HepG2 (cell line): Measurements from ENCODE around the gene TTC6. TPM values are rescaled to one million over a fixed set of nuclear protein-coding genes. Genes with fewer than 3 reads are reported as not detected.

Source experiments
- E2F1 ChIP-seq: sonication (generic); formaldehyde crosslinking; IDR thresholded peaks from 2 replicates; pipeline ENCODE4 v1.5.0; 2020; ENCODE audit warnings: missing genetic modification reagents
- ETV5 ChIP-seq: IDR thresholded peaks from 2 replicates; pipeline ENCODE4 v1.6.1; 2018; ENCODE audit warnings: missing biosample characterization, missing genetic modification reagents, inconsistent platforms, borderline replicate concordance
- FOXA1 ChIP-seq, 2 experiments: fragments of 450-650 bp in 1 of 2; sonication (generic) in 1 of 2; formaldehyde crosslinking in 1 of 2; IDR thresholded peaks; 2 replicates each; pipeline versions ENCODE4 v1.4.0 to v1.6.1; 2016 to 2020; ENCODE audit warnings: missing genetic modification reagents in 1 of 2
- HNRNPLL ChIP-seq: fragments of 200-400 bp; formaldehyde crosslinking; IDR thresholded peaks from 2 replicates; pipeline ENCODE4 v1.6.1; 2017; ENCODE audit warnings: mild to moderate bottlenecking, low read depth, low read length; ENCODE audit not compliant: poor library complexity, severe bottlenecking
- JUNB ChIP-seq: sonication (generic); formaldehyde crosslinking; IDR thresholded peaks from 2 replicates; pipeline ENCODE4 v1.8.0; 2022; ENCODE audit warnings: missing genetic modification reagents, mild to moderate bottlenecking, borderline replicate concordance
- MAFG ChIP-seq: sonication (generic); formaldehyde crosslinking; IDR thresholded peaks from 2 replicates; pipeline ENCODE4 v1.5.1; 2020; ENCODE audit warnings: mild to moderate bottlenecking, missing genetic modification reagents
- MED13 ChIP-seq: sonication (generic); formaldehyde crosslinking; IDR thresholded peaks from 2 replicates; pipeline ENCODE4 v1.5.0; 2020; ENCODE audit warnings: missing genetic modification reagents
- MIER3 ChIP-seq: IDR thresholded peaks from 2 replicates; pipeline ENCODE4 v1.6.1; 2016; ENCODE audit warnings: missing compliant biosample characterization, borderline replicate concordance
- PHB2 ChIP-seq: fragments of 450-650 bp; IDR thresholded peaks from 2 replicates; pipeline ENCODE4 v1.6.1; 2018; ENCODE audit not compliant: partially characterized antibody
- REPIN1 ChIP-seq: sonication (generic); formaldehyde crosslinking; IDR thresholded peaks from 2 replicates; pipeline ENCODE4 v1.8.0; 2022; ENCODE audit warnings: missing genetic modification reagents, low read depth, mild to moderate bottlenecking, borderline replicate concordance
- RFX3 ChIP-seq: IDR thresholded peaks from 2 replicates; pipeline ENCODE4 v1.6.1; 2016; ENCODE audit warnings: missing biosample characterization, missing genetic modification reagents
- RXRA ChIP-seq: sonication (generic); formaldehyde crosslinking; IDR thresholded peaks from 2 replicates; pipeline ENCODE4 v1.5.1; 2020; ENCODE audit warnings: missing genetic modification reagents
- SMARCE1 ChIP-seq: fragments of 450-650 bp; IDR thresholded peaks from 2 replicates; pipeline ENCODE4 v1.6.1; 2017; ENCODE audit warnings: borderline replicate concordance
- SOX5 ChIP-seq: IDR thresholded peaks from 2 replicates; pipeline ENCODE4 v1.6.1; 2016; ENCODE audit warnings: borderline replicate concordance
- TEAD2 ChIP-seq: sonication (generic); formaldehyde crosslinking; IDR thresholded peaks from 2 replicates; pipeline ENCODE4 v1.9.0; 2021; ENCODE audit warnings: missing genetic modification reagents
- THRA ChIP-seq: sonication (generic); formaldehyde crosslinking; IDR thresholded peaks from 2 replicates; pipeline ENCODE4 v1.4.0; 2020; ENCODE audit warnings: missing genetic modification reagents, borderline replicate concordance
- U2AF1 ChIP-seq: fragments of 200-400 bp; formaldehyde crosslinking; optimal IDR thresholded peaks from 2 replicates; pipeline ENCODE3; 2017; ENCODE audit warnings: mild to moderate bottlenecking, low read depth, low read length
- XRCC5 ChIP-seq: fragments of 200-400 bp; formaldehyde crosslinking; optimal IDR thresholded peaks from 2 replicates; pipeline ENCODE3; 2017; ENCODE audit warnings: mild to moderate bottlenecking, low read length
- ZFX ChIP-seq: sonication (generic); formaldehyde crosslinking; IDR thresholded peaks from 2 replicates; pipeline ENCODE4 v1.4.0; 2020; ENCODE audit warnings: mild to moderate bottlenecking, low read depth, missing genetic modification reagents, moderate library complexity
- ZNF3 ChIP-seq: IDR thresholded peaks from 2 replicates; pipeline ENCODE4 v1.7.0; 2017; ENCODE audit warnings: inconsistent platforms
- ZNF382 ChIP-seq: sonication (generic); formaldehyde crosslinking; IDR thresholded peaks from 2 replicates; pipeline ENCODE4 v1.5.0; 2020; ENCODE audit warnings: missing genetic modification reagents, mild to moderate bottlenecking, borderline replicate concordance
- ZNF577 ChIP-seq: sonication (generic); formaldehyde crosslinking; IDR thresholded peaks from 2 replicates; pipeline ENCODE4 v1.4.0; 2020; ENCODE audit warnings: mild to moderate bottlenecking, low read depth, missing genetic modification reagents, borderline replicate concordance
- ZNF652 ChIP-seq: IDR thresholded peaks from 2 replicates; pipeline ENCODE4 v1.6.1; 2016; ENCODE audit warnings: low read depth, borderline replicate concordance
- ZNF766 ChIP-seq: sonication (generic); formaldehyde crosslinking; IDR thresholded peaks from 2 replicates; pipeline ENCODE4 v1.5.0; 2020; ENCODE audit warnings: missing genetic modification reagents, borderline replicate concordance
- ZNF841 ChIP-seq: sonication (generic); formaldehyde crosslinking; IDR thresholded peaks from 2 replicates; pipeline ENCODE4 v1.8.1; 2023; ENCODE audit warnings: missing genetic modification reagents, borderline replicate concordance
- ZSCAN29 ChIP-seq: sonication (generic); formaldehyde crosslinking; conservative IDR thresholded peaks from 2 replicates; pipeline ENCODE4 v1.4.0; 2020; ENCODE audit warnings: mild to moderate bottlenecking, missing genetic modification reagents
- polyA plus RNA-seq, 8 experiments: library from polyadenylated mRNA; depleted of rRNA in 3 of 8; stranded (reverse) in 7 of 8; unstranded in 1 of 8; fragments of >200 nt; fragmentation: Illumina TruSeq in 4 of 8; extraction: Trizol in 4 of 8; gene quantifications; 2 replicates each; pipeline versions ENCODE4 v1.2.1 to v1.2.3, GENCODE V29; 2011 to 2016; ENCODE audit warnings: low read depth in 4 of 8, missing spikeins in 1 of 8, mixed read lengths in 1 of 8; ENCODE audit not compliant: insufficient read depth in 1 of 8
- total RNA-seq, 5 experiments: library from RNA; depleted of rRNA; stranded (reverse); fragments of >200 nt; fragmentation: Illumina TruSeq; extraction: Trizol; gene quantifications; 2 replicates each; pipeline ENCODE4 v1.2.3, GENCODE V29; 2016; ENCODE audit warnings: low read depth in 1 of 5
- TF ChIP-seq, protein P1 (sequence below): sonication (generic); formaldehyde crosslinking; IDR thresholded peaks from 2 replicates; pipeline ENCODE4 v1.4.0; 2020; ENCODE audit warnings: missing genetic modification reagents

Gene TTC6
- total and polyA plus RNA-seq, 2 of the 13 experiments (the other 11 are each of a cell fraction or from before 2014, with no cell fraction given): 9.3 to 27.4 TPM

- TF ChIP-seq RFX3 (0 out of 2 replicates have a peak, but pooled peaks have one; percentile 5), ZNF3 (CRISPR knock-in tag) (no peak), FOXA1 (IDR thresholded peaks at IDR 0.05) (no peak), FOXA1 (CRISPR knock-in tag; IDR thresholded peaks at IDR 0.05) (peak; percentile 24; the same call in 1 of the 2 replicates), RXRA (CRISPR knock-in tag) (peak; percentile 61; the same call in 1 of the 2 replicates), MED13 (CRISPR knock-in tag) (peak; percentile 93; the same call in 1 of the 2 replicates), ETV5 (CRISPR knock-in tag) (peak; percentile 1), ZNF841 (CRISPR knock-in tag) (no peak), SMARCE1 (no peak), PHB2 (no peak), THRA (CRISPR knock-in tag) (peak; percentile 30), MIER3 (CRISPR knock-in tag) (0 out of 2 replicates have a peak, but pooled peaks have one; percentile 11), MAFG (CRISPR knock-in tag) (no peak), XRCC5 (no peak), ZSCAN29 (CRISPR knock-in tag) (no peak), ZNF766 (CRISPR knock-in tag) (peak; percentile 86; the same call in 1 of the 2 replicates), ZNF382 (no peak), REPIN1 (CRISPR knock-in tag) (peak; percentile 33), E2F1 (CRISPR knock-in tag) (no peak), ZNF652 (peak; percentile 4; the same call in 1 of the 2 replicates), U2AF1 (no peak), ZNF577 (CRISPR knock-in tag) (no peak), ZFX (CRISPR knock-in tag) (no peak), SOX5 (CRISPR knock-in tag) (peak; percentile 59; the same call in 1 of the 2 replicates), HNRNPLL (peak; percentile 83), TEAD2 (CRISPR knock-in tag) (no peak; the same call in 1 of the 2 replicates), JUNB (CRISPR knock-in tag) (no peak)
- TF ChIP-seq, protein P1, sequence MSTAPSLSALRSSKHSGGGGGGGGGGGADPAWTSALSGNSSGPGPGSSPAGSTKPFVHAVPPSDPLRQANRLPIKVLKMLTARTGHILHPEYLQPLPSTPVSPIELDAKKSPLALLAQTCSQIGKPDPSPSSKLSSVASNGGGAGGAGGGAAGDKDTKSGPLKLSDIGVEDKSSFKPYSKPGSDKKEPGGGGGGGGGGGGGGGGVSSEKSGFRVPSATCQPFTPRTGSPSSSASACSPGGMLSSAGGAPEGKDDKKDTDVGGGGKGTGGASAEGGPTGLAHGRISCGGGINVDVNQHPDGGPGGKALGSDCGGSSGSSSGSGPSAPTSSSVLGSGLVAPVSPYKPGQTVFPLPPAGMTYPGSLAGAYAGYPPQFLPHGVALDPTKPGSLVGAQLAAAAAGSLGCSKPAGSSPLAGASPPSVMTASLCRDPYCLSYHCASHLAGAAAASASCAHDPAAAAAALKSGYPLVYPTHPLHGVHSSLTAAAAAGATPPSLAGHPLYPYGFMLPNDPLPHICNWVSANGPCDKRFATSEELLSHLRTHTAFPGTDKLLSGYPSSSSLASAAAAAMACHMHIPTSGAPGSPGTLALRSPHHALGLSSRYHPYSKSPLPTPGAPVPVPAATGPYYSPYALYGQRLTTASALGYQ (CRISPR knock-in tag): peak; percentile 68; the same call in 1 of the 2 replicates
These were observed at the start of gene TTC6, which contains the start of gene FOXA1 (continued) for GRCh38 chr14:37594971-37595808.
